GM18520 (cell line): Measurements from ENCODE around the gene CDK14.

Experiments
- ATAC-seq: cut with Tn5 transposase; IDR thresholded peaks from one replicate; pipeline ENCODE4 v1.9.1; 2021; ENCODE audit not compliant: unreplicated experiment

Gene CDK14

DNA sequence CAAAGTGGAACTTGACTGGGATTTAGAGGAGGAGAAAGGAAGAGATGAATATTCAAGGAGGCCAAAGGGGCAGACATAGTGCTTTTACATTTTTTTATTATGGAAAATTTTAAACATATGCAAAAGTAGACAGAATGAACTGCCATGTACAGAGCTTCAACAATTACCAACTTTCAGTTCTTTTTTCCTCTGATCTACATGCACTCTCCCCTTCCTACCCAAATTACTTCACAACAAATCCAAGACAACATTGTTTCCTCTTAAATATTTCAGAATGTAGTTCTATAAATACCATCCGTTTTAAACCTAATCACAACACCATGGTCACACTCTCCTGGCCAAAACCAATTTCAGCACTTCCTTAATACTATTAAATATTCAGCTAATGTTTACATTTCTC lies 584.6 kb downstream of the CDK14 start:
- no peak for ATAC-seq

- no peak for ATAC-seq
Observed at GRCh38 chr7:91181949-91182348, 585.8 kb downstream of the CDK14 start.

- ATAC-seq, result no peak
Observed at GRCh38 chr7:91182819-91183764, 587.0 kb downstream of the CDK14 start.

DNA sequence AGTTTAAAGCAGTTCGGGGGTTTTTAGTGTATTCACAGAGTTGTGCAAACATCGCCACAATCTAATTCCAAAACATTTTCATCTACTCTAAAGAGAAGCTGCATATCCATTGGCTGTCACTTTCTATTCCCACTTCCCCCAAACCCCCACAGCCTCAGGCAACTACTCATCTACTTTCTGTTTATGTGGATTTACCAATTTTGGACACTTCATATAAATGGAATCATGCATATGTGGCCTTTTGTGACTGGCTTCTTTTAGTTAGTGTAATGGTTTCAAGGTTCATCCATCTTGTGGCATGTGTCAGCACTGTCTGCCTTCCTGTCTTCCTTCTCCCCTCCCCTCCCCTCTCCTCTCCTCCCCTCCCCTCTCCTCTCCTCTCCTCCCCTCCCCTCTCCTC lies 589.6 kb downstream of the CDK14 start:
- ATAC-seq, result no peak

DNA sequence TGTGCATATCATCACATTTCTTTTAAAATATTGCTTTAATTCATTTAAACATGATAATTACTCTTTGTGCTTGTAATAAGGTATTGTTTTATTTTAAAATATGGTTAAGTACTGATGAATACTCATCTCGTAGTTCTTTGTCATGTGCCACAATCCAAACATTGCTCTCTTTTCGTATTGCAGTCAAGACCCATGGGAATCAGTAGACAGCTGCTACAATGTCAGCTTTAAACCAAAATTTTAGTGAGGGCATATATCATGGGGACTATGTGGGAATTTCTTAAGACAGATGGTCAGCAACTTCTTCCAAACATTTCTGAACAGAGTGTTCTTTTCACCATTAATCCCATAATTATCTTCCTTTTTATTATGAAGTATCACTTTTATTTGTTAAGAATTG lies 590.9 kb downstream of the CDK14 start:
- no peak for ATAC-seq

- ATAC-seq, result no peak
Observed at GRCh38 chr7:91191771-91192170, 595.6 kb downstream of the CDK14 start.

DNA sequence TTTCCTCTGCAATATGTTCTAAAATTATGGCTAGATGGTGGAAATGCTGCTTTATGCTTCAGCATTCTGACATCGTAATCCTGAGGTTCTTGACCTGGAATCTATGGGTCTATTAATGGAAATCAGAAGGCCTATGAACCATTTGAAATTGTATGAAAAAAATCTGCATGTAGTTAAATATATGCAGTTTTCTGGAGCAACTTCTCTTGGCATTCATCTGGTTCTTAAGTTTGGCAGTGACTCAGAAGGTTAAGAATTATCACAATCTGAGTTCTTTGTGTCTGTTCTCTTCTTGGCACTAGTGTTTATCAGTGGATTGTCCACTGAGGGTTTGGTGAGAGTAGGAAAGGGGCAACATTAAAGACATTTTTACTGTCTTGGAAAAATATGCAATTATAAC lies 597.0 kb downstream of the CDK14 start:
- no peak for ATAC-seq

- no peak for ATAC-seq
Observed at GRCh38 chr7:91194841-91195240, 598.7 kb downstream of the CDK14 start.

DNA sequence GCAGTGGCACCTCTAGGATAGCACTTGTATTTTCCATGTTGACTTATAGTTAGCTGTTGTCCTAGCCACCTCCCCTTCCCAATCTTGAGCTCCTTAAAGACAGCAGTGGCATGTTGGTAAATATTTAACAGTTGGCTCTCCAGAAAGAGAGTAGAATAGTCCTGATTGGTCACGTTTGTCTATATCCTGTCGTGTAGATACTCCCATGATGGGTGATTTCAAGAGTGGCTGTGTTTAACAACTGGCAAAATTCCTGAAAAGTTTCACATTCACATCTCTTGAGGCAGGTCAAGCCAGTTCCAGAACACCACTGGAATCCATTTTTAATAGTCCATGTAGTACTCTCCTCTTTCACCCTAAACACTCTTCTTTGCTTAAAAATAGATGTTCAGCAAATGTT lies 599.9 kb downstream of the CDK14 start:
- no peak for ATAC-seq

- ATAC-seq, result no peak
Observed at GRCh38 chr7:91198371-91198770, 602.2 kb downstream of the CDK14 start.

- ATAC-seq, result no peak
Observed at GRCh38 chr7:91199601-91200000, 603.5 kb downstream of the CDK14 start.

DNA sequence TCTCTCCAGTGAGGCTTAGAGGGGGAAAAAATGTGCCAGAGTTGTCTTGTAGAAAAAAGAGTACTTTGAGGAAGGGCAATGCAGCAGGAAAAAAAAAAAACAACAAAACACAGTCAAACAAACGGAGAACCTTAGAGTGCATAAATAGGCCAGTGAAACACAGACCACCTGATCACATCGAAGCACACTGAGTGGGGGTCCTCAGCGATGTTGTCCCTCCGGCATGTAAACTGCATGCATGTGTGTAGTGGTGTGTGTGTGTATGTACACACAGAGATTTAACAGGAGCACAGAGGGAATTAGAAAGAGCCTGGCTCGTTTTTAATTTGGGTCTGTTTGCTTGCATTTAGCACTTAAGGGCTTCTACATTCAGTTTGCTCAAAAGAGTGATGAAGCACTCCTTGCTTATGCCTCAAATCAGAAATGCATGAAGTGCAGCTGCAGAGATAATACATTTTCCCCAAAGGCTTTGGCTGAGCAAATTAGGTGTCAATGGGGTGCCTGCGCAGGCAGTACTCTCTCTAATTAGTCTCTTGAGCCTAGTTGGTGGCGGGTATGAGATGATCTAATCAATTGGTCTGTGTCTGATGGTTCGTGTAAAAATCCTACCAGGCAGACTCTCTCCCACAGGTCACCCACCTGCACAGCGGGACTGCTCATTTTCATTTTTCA lies 605.5 kb downstream of the CDK14 start:
- ATAC-seq, result no peak

- ATAC-seq, result no peak
Observed at GRCh38 chr7:91206361-91206960, 610.3 kb downstream of the CDK14 start.

DNA sequence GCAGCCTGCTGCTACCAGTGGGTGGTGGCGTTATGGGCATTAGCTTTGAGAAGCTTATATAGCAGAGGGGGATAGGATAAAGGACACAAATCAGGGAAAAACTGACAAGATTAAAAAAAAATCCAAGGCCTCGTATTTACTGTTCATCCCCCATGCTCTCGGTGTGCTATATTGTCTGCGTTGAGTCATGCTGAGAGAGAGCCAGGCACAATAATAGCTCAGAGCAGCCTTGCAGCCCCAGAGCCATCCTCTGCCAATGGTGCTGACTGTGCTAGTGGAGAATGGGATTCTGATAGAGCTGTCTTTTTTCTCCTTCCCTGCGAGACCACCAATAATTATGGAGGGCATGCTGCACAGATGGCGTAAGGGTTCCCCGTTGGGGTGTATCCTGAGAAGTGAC lies 616.5 kb downstream of the CDK14 start:
- ATAC-seq, result no peak

GRCh38 chr7:91226411-91226810 lies 630.3 kb downstream of the CDK14 start:
- ATAC-seq, result no peak

GRCh38 chr7:91228327-91228726 lies 632.2 kb downstream of the CDK14 start:
- ATAC-seq, result no peak

- ATAC-seq, result no peak
Observed at GRCh38 chr7:91228927-91229558, 632.9 kb downstream of the CDK14 start.

DNA sequence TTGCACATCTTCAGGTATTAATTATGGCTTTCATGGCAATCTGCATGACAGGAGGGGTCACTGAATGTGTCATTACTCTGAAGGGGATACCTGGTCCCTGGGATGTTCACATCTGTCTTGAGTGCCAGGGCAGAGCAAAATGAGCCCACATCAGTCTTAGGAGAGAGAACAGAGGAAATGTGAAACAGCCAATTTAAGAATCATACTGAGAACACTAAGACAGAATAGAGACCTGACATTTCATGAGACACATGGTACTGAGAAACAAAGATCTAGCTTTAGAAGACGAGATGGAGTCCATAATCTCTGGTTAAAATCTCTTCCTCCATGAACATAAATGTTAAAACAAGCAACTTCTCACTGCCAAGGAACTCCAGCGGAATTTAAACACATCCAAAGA lies 634.0 kb downstream of the CDK14 start:
- ATAC-seq, result no peak

DNA sequence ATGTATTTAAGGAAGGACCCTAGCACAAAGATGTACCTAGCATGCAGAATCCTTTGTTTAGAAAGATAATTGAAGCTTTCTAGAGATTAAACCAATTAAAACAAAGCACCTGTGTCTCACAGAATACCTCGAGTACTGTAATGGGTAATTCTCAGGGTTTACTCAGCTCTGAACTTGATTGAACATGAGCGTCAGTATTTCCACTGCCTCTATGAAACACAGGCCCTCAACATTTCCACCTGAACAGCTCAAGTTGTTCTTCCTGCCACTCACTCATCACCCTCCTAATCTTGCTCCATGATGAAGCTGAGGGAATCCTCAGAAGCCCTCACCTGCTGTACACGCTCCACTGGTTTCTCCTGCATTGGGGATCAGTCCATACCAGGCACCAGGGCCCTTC lies 634.4 kb downstream of the CDK14 start:
- no peak for ATAC-seq

GRCh38 chr7:91233212-91233611 lies 637.1 kb downstream of the CDK14 start:
- no peak for ATAC-seq

DNA sequence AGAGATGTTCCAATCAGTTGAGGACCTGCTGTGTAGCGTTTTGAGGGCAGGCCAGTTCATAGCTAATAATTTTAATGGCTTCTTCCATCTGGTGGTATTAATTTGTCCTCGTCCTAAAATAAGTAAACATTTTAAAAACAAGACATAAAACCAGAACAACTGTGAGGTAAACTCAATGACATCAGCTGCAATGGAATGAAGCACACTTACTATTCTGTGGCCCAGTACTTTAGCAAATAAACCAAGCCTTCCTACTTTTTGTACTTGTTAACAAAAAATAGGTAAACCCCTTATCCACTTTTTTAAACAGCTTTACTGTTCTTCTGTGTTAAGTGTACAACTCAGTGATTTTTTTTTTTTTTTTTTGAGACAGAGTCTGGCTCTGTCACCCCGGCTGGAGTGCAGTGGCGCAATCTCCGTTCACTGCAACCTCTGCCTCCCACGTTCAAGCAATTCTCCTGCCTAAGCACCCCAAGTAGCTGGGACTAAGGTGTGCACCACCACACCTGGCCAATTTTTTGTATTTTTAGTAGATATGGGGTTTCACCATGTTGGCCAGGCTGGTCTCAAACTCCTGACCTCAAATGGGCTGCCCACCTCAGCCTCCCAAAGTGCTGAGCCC lies 639.2 kb downstream of the CDK14 start:
- ATAC-seq, result no peak
